CD4-positive, alpha-beta T cell treated with Interleukin-15 for 4 hours (primary cell): ENCODE results near the gene TPGS1.

Experiments used
- DNase-seq: peaks from one replicate; pipeline ENCODE4 v3.0.0-alpha.2; 2020; ENCODE audit warnings: low spot score

The TPGS1 gene

GRCh38 chr19:495402-496111 is 11.7 kb upstream of the TPGS1 start:
- DNase-seq: peak; percentile 37

GRCh38 chr19:496112-496665 is 11.1 kb upstream of the TPGS1 start, which contains the start of gene MADCAM1:
MADCAM1 (plus strand) TSS chr19:496486; CDS start chr19:496500, 14 bp downstream.
- DNase-seq: no peak

GRCh38 chr19:496986-497385 is 10.3 kb upstream of the TPGS1 start:
- DNase-seq: no peak

- DNase-seq: no peak
Observed at GRCh38 chr19:497491-497868, 9.8 kb upstream of the TPGS1 start.

GRCh38 chr19:497869-498510 is 9.3 kb upstream of the TPGS1 start:
- no peak for DNase-seq

- DNase-seq: no peak
Observed at GRCh38 chr19:498511-498891, 8.8 kb upstream of the TPGS1 start.

- no peak for DNase-seq
Observed at GRCh38 chr19:498977-499623, 8.2 kb upstream of the TPGS1 start.

GRCh38 chr19:501646-502045 is 5.7 kb upstream of the TPGS1 start:
- DNase-seq: no peak

- no peak for DNase-seq
Observed at GRCh38 chr19:504616-505015, 2.7 kb upstream of the TPGS1 start.

- DNase-seq: peak; percentile 97
Observed at GRCh38 chr19:506404-507285, 652 bp upstream of the TPGS1 start.

- no peak for DNase-seq
Observed at GRCh38 chr19:508204-509150, 1.2 kb downstream of the TPGS1 start.

- peak; percentile 96 for DNase-seq
Observed at GRCh38 chr19:510606-511100, 3.4 kb downstream of the TPGS1 start.

- peak; percentile 88 for DNase-seq
Observed at GRCh38 chr19:511101-511851, 4.0 kb downstream of the TPGS1 start.

- no peak for DNase-seq
Observed at GRCh38 chr19:512547-513365, 5.5 kb downstream of the TPGS1 start.

GRCh38 chr19:513368-514165 is 6.3 kb downstream of the TPGS1 start:
- no peak for DNase-seq

GRCh38 chr19:514166-514663 is 6.9 kb downstream of the TPGS1 start:
- no peak for DNase-seq

GRCh38 chr19:517721-518597 is 10.7 kb downstream of the TPGS1 start:
- DNase-seq: no peak
